ENCODE measurements around the gene DUSP22.

- no peak for TF ChIP-seq EZH2 (IDR thresholded peaks at IDR 0.05; ENCODE audit: borderline replicate concordance, low read depth, low read length, severe bottlenecking)
- TF ChIP-seq CTCF (IDR thresholded peaks at IDR 0.05; ENCODE audit: borderline replicate concordance, extremely low read depth, low read length, poor library complexity, severe bottlenecking), result no peak
Measured at GRCh38 chr6:288866-289265, 3.4 kb upstream of the DUSP22 start.

Measured in DND-41 (cell line).